Sigmoid colon (tissue), 4 donors: ENCODE data around the gene ZYG11B.
"Not testable (repeated sequence)": the region's sequence is repeated elsewhere in the genome, so short reads cannot be mapped to it uniquely, and the experiment has no call there.

Source experiments
- POLR2AphosphoS5 ChIP-seq, 4 donors: sonication (generic); formaldehyde crosslinking; IDR thresholded peaks; one replicate each; pipeline ENCODE4 v1.6.1; 2017; ENCODE audit warnings: antibody characterized with exemption in 4 of 4
- TF ChIP-seq, protein P1 (sequence below), 4 experiments: fragments of 450-650 bp in 3 of 4; fragments of 200-600 bp in 1 of 4; IDR thresholded peaks; one replicate each; pipeline ENCODE4 v1.5.1; 2016 to 2019; ENCODE audit warnings: antibody characterized with exemption in 4 of 4, mild to moderate bottlenecking in 3 of 4, moderate library complexity in 2 of 4

DNA sequence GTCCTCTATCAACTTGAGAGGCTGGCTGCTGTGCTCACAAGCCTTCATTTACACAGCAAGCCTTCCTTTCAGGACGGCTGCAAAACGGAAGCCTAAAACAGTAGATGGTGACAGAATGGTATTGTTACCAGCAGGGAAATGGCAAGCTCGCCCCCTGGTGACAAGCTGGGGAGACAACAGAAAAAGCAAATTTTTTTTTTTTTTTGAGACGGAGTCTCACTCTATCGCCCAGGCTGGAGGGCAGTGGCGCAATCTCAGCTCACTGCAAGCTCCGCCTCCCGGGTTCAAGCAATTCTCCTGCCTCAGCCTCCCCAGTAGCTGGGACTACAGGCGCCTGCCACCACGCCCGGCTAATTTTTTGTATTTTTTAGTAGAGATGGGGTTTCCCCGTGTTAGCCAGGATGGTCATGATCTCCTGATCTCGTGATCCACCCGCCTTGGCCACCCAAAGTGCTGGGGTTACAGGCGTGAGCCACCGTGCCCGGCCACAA is 39.9 kb upstream of the ZYG11B start:
- TF ChIP-seq, protein P1, sequence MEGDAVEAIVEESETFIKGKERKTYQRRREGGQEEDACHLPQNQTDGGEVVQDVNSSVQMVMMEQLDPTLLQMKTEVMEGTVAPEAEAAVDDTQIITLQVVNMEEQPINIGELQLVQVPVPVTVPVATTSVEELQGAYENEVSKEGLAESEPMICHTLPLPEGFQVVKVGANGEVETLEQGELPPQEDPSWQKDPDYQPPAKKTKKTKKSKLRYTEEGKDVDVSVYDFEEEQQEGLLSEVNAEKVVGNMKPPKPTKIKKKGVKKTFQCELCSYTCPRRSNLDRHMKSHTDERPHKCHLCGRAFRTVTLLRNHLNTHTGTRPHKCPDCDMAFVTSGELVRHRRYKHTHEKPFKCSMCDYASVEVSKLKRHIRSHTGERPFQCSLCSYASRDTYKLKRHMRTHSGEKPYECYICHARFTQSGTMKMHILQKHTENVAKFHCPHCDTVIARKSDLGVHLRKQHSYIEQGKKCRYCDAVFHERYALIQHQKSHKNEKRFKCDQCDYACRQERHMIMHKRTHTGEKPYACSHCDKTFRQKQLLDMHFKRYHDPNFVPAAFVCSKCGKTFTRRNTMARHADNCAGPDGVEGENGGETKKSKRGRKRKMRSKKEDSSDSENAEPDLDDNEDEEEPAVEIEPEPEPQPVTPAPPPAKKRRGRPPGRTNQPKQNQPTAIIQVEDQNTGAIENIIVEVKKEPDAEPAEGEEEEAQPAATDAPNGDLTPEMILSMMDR (IDR thresholded peaks at IDR 0.05) = peak; percentile 46 to 78 (median 66)
- not testable (repeated sequence) for TF ChIP-seq POLR2AphosphoS5 (IDR thresholded peaks at IDR 0.05)
